GM19240 (cell line): ENCODE results near the gene NEURL2.
"Not testable (repeated sequence)": the region's sequence is repeated elsewhere in the genome, so short reads cannot be mapped to it uniquely, and the experiment has no call there.

Experiments
- DNase-seq: peaks from one replicate; pipeline ENCODE4 v3.0.0; 2011; ENCODE audit warnings: low spot score; ENCODE audit not compliant: insufficient read length

NEURL2 gene

GRCh38 chr20:45901332-45901731, 10.3 kb upstream of the NEURL2 start:
- DNase-seq: not testable (repeated sequence)

DNA sequence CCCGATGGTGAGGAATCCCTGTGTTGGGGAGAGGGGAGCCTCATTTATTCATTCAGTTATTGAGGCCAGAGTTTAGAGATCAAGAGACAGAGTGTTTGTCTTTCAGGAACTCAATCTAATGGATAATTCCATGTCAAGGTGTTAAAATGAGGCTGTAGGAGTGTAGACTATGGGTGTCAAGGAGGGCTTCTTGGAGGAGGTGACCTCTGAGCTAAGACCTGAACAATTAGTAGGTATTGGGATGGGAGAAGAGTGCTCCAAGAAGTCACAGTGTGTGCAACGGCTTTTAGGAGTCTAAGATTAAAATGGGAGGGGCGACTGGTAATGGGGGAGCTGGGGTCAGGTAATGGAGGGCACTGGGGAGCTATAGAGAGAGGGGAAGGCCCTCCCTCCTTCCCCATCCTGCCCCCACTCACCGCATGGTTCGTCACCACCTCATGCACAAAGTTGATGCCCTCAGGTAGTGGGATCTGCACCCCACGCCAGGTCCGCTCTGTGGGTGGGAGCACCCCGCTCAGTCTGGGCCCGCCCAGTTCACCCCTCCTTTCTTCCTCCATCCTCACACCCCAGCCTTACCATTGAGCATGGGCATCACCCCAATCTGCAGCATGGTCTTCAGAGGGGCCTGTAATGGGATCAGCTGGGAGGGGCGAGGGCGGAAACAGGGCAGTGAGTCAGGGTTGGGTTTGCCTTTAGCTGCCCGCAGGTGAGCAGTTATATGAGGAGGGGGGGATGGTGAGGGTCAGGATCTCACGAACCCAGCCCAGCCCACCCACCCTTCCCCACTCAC, 8.2 kb upstream of the NEURL2 start:
- DNase-seq: no peak

GRCh38 chr20:45898285-45898684, 7.3 kb upstream of the NEURL2 start:
- no peak for DNase-seq

GRCh38 chr20:45897692-45898091, 6.7 kb upstream of the NEURL2 start:
- DNase-seq: no peak

GRCh38 chr20:45897289-45897688, 6.3 kb upstream of the NEURL2 start:
- DNase-seq: no peak

GRCh38 chr20:45896641-45897161, 5.7 kb upstream of the NEURL2 start:
- no peak for DNase-seq

- DNase-seq: no peak
Measured at GRCh38 chr20:45894797-45895196, 3.8 kb upstream of the NEURL2 start.

- DNase-seq: no peak
Measured at GRCh38 chr20:45893831-45894230, 2.8 kb upstream of the NEURL2 start.

GRCh38 chr20:45892828-45893500, 2.0 kb upstream of the NEURL2 start:
- DNase-seq: no peak

- DNase-seq: no peak
Measured at GRCh38 chr20:45892049-45892825, 1.2 kb upstream of the NEURL2 start.

- DNase-seq: no peak
Measured at GRCh38 chr20:45890077-45890984, 677 bp downstream of the NEURL2 start.

GRCh38 chr20:45888681-45889080, 2.3 kb downstream of the NEURL2 start:
- DNase-seq: no peak

DNA sequence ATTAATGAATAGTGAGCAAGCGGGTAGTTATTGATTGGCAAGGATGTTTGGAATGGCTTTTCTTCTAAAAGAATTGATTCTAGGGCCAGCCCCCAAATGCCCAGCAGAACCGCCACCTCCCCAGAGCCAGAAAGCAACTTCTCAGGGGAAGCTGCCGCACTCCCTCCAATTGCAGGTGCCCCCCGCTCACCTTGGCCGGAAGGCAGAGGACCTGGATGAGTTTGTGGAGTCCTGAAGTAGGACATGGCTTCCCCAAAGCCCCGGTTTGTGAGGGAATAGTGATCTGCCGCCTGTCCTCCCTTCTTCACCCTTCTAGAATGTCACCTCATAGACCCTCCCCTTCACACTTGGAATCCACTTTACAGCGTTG, 3.7 kb downstream of the NEURL2 start, which contains the start of gene SPATA25:
TSS of gene SPATA25 (minus strand) at position 277 of the 370 bp plus-strand sequence. CDS start at position 245, 32 bp downstream.
- DNase-seq: no peak

GRCh38 chr20:45886590-45887345, 4.2 kb downstream of the NEURL2 start:
- DNase-seq: no peak

DNA sequence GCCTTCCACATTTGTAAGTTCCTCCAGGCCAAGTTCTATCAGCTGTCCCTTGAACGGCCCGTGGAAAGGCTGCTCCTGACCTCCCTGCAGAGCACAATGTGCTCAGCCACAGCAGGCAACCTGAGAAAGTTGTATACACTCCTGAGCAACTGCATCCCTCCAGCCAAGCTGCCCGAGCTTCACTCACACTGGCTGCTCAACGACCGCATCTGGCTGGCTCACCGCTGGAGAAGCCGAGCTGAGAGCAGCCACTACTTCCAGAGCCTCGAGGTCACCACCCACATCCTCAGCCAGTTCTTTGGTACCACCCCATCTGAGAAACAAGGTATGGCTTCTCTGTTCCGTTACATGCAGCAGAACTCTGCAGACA, 7.9 kb downstream of the NEURL2 start:
- DNase-seq: no peak

- no peak for DNase-seq
Measured at GRCh38 chr20:45882469-45883099, 8.4 kb downstream of the NEURL2 start.

GRCh38 chr20:45880988-45881788, 9.8 kb downstream of the NEURL2 start, which contains the start of gene ZSWIM1:
Gene ZSWIM1, plus strand, starts transcription at chr20:45881227. Its CDS starts 1,366 bp downstream, at chr20:45882593.
- DNase-seq: peak; percentile 97

DNA sequence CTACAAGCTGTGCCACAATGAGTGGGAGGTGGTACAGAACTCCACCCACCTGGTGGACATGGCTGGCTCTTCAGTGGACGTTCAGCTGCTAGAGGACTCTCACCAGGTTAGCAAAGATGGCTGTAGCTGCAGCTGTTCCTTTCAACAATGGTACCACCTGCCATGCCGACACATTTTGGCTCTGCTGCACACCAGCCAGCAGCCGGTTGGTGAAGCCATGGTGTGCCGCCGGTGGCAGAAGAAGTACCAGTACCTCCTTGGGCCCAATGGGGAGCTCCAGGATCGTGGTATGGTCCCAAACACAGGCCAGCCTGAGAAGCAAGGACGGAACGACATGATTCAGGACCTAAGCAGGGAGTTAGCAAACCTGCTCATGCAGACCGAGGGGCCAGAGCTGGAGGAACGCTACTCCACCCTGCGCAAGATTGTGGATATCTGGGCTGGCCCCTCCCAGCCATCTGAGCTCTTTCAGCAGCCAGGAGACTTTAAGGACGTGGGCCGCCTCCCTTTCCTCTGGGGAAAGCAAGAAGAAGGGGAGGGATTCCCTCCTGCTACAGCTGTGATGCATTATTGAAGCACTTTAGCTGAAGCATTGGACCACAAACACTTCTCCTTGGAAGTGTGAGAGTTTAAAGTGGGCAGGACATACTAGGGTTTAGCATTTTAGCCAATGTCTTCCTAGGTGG, 12.8 kb downstream of the NEURL2 start:
- no peak for DNase-seq
